Vagina (tissue), 2 donors: ENCODE measurements around the gene CPSF7.

ENCODE experiments used
- POLR2A ChIP-seq, 2 donors: fragments of 450-650 bp; IDR thresholded peaks; one replicate each; pipeline ENCODE4 v1.6.1; 2017; ENCODE audit warnings: antibody characterized with exemption in 2 of 2, mild to moderate bottlenecking in 2 of 2, moderate library complexity in 2 of 2
- POLR2AphosphoS5 ChIP-seq, 2 donors: sonication (generic); formaldehyde crosslinking; IDR thresholded peaks; one replicate each; pipeline ENCODE4 v1.9.0; 2017; ENCODE audit warnings: antibody characterized with exemption in 2 of 2, mild to moderate bottlenecking in 2 of 2, low read depth in 1 of 2; ENCODE audit not compliant: insufficient read depth in 1 of 2
- TF ChIP-seq, protein P1 (sequence below), 3 experiments: fragments of 450-650 bp in 2 of 3; fragments of 200-600 bp in 1 of 3; sonication (generic) in 1 of 3; IDR thresholded peaks; one replicate each; pipeline ENCODE4 v1.5.1; 2017 to 2019; ENCODE audit warnings: antibody characterized with exemption in 3 of 3, mild to moderate bottlenecking in 2 of 3, moderate library complexity in 2 of 3

DNA sequence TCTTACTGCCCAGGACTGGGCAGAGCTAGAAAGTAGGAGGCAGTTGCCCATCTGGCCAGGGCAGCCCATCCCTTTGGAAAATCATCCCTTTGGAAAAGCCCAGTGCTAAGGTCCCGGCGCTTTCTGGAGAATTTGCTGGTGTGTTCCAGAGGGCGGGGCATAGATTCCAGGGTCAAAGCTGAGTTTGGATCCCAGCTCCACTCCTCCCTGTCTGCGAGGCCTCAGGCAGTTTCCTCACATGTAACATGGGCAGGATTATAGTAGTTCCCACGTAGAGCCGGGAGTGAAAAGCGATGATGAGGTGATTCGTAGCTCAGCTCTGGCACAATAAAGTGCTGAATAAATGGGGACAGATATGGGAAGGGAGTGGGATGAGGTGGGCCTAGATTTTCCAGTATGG is 47.4 kb upstream of the CPSF7 start:
- TF ChIP-seq POLR2AphosphoS5 (IDR thresholded peaks at IDR 0.05; ENCODE audit: insufficient read depth in 1 of 2, low read depth in 1 of 2), result no peak
- TF ChIP-seq, protein P1, sequence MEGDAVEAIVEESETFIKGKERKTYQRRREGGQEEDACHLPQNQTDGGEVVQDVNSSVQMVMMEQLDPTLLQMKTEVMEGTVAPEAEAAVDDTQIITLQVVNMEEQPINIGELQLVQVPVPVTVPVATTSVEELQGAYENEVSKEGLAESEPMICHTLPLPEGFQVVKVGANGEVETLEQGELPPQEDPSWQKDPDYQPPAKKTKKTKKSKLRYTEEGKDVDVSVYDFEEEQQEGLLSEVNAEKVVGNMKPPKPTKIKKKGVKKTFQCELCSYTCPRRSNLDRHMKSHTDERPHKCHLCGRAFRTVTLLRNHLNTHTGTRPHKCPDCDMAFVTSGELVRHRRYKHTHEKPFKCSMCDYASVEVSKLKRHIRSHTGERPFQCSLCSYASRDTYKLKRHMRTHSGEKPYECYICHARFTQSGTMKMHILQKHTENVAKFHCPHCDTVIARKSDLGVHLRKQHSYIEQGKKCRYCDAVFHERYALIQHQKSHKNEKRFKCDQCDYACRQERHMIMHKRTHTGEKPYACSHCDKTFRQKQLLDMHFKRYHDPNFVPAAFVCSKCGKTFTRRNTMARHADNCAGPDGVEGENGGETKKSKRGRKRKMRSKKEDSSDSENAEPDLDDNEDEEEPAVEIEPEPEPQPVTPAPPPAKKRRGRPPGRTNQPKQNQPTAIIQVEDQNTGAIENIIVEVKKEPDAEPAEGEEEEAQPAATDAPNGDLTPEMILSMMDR (IDR thresholded peaks at IDR 0.05), result no peak
- TF ChIP-seq POLR2A (IDR thresholded peaks at IDR 0.05), result no peak
